Vagina (tissue), 2 donors: ENCODE results near the gene ROR1.

ENCODE experiments used
- POLR2A ChIP-seq, 2 donors: fragments of 450-650 bp; IDR thresholded peaks; one replicate each; pipeline ENCODE4 v1.6.1; 2017; ENCODE audit warnings: antibody characterized with exemption in 2 of 2, mild to moderate bottlenecking in 2 of 2, moderate library complexity in 2 of 2
- TF ChIP-seq, protein P1 (sequence below), 3 experiments: fragments of 450-650 bp in 2 of 3; fragments of 200-600 bp in 1 of 3; sonication (generic) in 1 of 3; IDR thresholded peaks; one replicate each; pipeline ENCODE4 v1.5.1; 2017 to 2019; ENCODE audit warnings: antibody characterized with exemption in 3 of 3, mild to moderate bottlenecking in 2 of 3, moderate library complexity in 2 of 3

DNA sequence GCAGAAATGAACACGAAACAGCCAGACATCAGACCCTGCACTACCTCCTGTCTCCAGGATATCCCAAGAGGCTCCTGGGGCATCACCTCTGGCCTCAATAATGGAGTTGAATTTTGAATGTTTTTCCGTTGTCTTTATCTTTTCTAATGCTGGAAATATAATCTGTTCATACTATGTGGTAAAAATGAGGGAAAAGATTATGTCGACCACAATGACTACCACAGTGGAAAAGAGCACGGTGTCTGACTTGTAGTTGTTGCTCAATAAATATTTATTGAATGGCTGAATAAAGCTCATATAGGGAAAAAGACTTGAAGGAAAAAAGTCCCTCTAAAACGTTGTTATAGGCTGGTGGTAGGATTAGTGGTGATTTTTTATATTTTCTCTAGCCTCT lies 44.6 kb upstream of the ROR1 start:
- TF ChIP-seq, protein P1, sequence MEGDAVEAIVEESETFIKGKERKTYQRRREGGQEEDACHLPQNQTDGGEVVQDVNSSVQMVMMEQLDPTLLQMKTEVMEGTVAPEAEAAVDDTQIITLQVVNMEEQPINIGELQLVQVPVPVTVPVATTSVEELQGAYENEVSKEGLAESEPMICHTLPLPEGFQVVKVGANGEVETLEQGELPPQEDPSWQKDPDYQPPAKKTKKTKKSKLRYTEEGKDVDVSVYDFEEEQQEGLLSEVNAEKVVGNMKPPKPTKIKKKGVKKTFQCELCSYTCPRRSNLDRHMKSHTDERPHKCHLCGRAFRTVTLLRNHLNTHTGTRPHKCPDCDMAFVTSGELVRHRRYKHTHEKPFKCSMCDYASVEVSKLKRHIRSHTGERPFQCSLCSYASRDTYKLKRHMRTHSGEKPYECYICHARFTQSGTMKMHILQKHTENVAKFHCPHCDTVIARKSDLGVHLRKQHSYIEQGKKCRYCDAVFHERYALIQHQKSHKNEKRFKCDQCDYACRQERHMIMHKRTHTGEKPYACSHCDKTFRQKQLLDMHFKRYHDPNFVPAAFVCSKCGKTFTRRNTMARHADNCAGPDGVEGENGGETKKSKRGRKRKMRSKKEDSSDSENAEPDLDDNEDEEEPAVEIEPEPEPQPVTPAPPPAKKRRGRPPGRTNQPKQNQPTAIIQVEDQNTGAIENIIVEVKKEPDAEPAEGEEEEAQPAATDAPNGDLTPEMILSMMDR (IDR thresholded peaks at IDR 0.05): no peak
- no peak for TF ChIP-seq POLR2A (IDR thresholded peaks at IDR 0.05)
